Activated naive CD8-positive, alpha-beta T cell treated with anti-CD3 and anti-CD28 coated beads, Interleukin-2, amount 50 U/mL, for 24 hours (primary cell): ENCODE data around the gene DNAI1.

Experiments
- ATAC-seq: fragments of 150-1000 bp; cut with Tn5 transposase; one replicate; pipeline ENCODE4 v1.10.0; 2021
- DNase-seq: peaks from one replicate; pipeline ENCODE4 v3.0.0; 2021
- H3K27ac Mint-ChIP-seq: one replicate; pipeline ENCODE4 v1.8.0; 2021; ENCODE audit warnings: mild to moderate bottlenecking, mixed read lengths
- H3K27me3 Mint-ChIP-seq: one replicate; pipeline ENCODE4 v1.8.0; 2021; ENCODE audit warnings: mixed read lengths
- H3K36me3 Mint-ChIP-seq: one replicate; pipeline ENCODE4 v1.8.0; 2021; ENCODE audit warnings: low read depth, mixed read lengths
- H3K4me1 Mint-ChIP-seq: one replicate; pipeline ENCODE4 v1.8.0; 2021; ENCODE audit warnings: mixed read lengths
- H3K4me3 Mint-ChIP-seq: one replicate; pipeline ENCODE4 v1.8.0; 2021; ENCODE audit warnings: mild to moderate bottlenecking, moderate library complexity, mixed read lengths
- H3K9me3 Mint-ChIP-seq: one replicate; pipeline ENCODE4 v1.8.0; 2021; ENCODE audit warnings: mixed read lengths

DNAI1 gene

DNA sequence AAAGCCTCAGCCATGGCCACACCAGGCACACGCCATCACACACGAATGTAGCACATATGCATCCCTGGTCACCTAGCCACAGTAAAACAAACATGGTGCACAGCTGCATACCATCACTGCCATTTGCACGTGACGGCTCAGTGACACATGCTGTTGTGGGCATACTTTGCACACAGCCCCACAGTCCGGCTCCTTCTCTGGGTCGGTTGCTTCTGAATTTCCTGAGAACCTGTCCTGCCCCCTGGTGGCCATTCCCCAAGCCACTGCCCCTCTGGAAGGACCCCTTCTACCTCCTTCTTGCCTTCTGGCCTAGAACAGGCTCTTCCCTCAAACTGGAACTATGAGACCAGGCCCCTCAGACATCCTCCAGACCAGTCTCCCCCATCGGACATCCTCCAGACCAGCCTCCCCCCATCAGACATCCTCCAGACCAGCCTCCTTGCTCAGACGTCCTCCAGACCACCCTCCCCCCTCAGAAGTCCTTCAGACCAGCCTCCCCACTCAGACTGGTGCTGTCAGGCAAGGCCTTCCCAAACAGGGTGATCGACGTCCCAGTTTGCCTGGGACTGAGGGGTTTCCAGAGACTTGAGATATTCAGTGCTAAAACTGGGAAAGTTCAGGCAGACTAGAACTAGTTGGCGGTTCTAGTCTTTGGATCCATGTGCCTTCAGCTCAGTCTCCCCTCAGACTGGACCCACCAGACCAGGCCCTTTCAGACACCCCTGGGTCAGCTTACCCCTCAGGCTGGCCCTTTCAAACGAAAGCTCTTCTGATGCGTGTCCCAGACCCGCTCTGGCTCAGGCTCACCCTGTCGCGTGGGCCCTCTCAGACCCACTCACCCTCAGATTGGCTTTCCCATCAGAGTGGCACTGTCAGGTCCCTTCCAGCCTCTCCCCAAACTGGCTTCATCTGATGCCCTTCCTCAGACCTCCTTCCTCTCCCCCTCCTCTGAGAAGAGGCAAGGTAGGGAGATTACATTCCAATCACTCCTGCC lies 88.5 kb downstream of the DNAI1 start:
- DNase-seq (peak; percentile 69), ATAC-seq (peak; percentile 50)
- H3K27ac Mint-ChIP-seq, result no peak overlapping the region
- H3K9me3 Mint-ChIP-seq, result no peaks in the 10 kb centered on the region
- H3K4me1 Mint-ChIP-seq, result no peaks in the 10 kb centered on the region
- no peaks in the 10 kb centered on the region for H3K36me3 Mint-ChIP-seq
- peaks cover 21% of the 10 kb centered on the region for H3K27me3 Mint-ChIP-seq
- H3K4me3 Mint-ChIP-seq, result no peak overlapping the region

DNA sequence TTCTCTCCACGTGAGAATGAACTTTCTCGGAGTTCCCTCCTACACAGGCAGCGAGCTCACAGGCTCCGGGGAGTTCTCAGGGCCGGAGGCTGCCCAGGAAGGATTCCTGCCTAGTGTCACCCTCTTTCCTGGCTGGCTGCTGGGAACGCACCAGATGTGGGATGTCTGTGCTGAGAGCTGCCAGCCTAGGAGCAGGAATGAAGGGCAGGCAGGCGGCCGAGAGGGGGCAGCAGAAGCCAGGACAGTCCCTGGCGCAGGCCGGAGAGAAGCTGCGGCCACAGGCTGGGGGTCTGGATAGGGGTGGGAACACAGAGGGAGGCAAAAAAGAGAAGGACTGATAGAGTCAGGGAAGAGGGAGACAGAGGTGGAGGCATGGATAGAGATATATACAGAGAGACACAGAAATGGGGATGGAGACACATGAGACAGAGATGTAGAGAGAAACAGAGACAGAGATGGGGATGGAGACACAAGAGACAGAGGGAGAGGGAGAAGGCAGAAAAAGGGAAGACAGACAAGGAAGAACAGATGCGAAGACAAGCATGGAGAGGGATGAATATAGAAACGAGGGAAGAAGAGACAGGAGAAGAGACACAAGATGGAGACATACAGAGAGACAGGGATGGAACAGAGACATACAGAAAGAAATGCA lies 89.5 kb downstream of the DNAI1 start:
- H3K4me3 Mint-ChIP-seq, result no peak overlapping the region
- no peaks in the 10 kb centered on the region for H3K36me3 Mint-ChIP-seq
- no peaks in the 10 kb centered on the region for H3K4me1 Mint-ChIP-seq
- ATAC-seq (no peak), DNase-seq (peak; percentile 57)
- H3K27ac Mint-ChIP-seq, result no peak overlapping the region
- H3K9me3 Mint-ChIP-seq, result no peaks in the 10 kb centered on the region
- H3K27me3 Mint-ChIP-seq, result peaks cover 21% of the 10 kb centered on the region

DNA sequence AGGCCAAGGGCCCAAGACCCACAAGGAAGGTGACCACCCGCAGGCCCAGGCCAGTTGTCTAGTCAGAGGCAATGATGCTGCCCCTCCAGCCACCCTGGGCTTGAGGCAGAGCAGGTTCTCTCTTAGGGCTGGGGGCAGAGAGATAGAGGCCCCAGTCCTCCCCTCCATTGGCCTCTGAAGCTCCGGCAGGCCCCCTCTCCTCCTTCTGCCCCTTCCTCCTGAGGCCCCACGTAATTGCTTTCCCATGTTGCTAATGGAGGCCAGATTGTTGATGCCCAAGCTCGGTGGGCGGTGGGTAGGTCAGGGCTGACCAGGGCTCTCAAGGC lies 90.8 kb downstream of the DNAI1 start:
- Mint-ChIP-seq H3K36me3 (no peaks in the 10 kb centered on the region), H3K4me1 (no peaks in the 10 kb centered on the region), H3K4me3 (no peak overlapping the region), H3K27me3 (peaks cover 21% of the 10 kb centered on the region), H3K9me3 (no peaks in the 10 kb centered on the region), H3K27ac (no peak overlapping the region)
- no peak for ATAC-seq
- DNase-seq, result no peak

- DNase-seq, result no peak
- H3K27ac Mint-ChIP-seq, result no peak overlapping the region
- no peaks in the 10 kb centered on the region for H3K9me3 Mint-ChIP-seq
- no peaks in the 10 kb centered on the region for H3K4me1 Mint-ChIP-seq
- no peak overlapping the region for H3K4me3 Mint-ChIP-seq
- ATAC-seq, result no peak
- H3K27me3 Mint-ChIP-seq, result peaks cover 24% of the 10 kb centered on the region
- no peaks in the 10 kb centered on the region for H3K36me3 Mint-ChIP-seq
These were observed 91.5 kb downstream of the DNAI1 start for GRCh38 chr9:34550016-34550680.

- H3K27ac Mint-ChIP-seq, result no peak overlapping the region
- no peak overlapping the region for H3K4me3 Mint-ChIP-seq
- no peaks in the 10 kb centered on the region for H3K36me3 Mint-ChIP-seq
These were observed 92.2 kb downstream of the DNAI1 start for GRCh38 chr9:34550681-34551270.

GRCh38 chr9:34551751-34552605 lies 93.4 kb downstream of the DNAI1 start:
- Mint-ChIP-seq H3K36me3 (no peaks in the 10 kb centered on the region), H3K4me1 (no peaks in the 10 kb centered on the region), H3K9me3 (no peaks in the 10 kb centered on the region), H3K27ac (no peak overlapping the region), H3K4me3 (no peak overlapping the region), H3K27me3 (peaks cover 19% of the 10 kb centered on the region)
- DNase-seq (no peak), ATAC-seq (no peak)

More at GRCh38 chr9:34550681-34551270, 92.2 kb downstream of the DNAI1 start:
- no peaks in the 10 kb centered on the region for H3K4me1 Mint-ChIP-seq
- ATAC-seq (no peak), DNase-seq (no peak)
- no peaks in the 10 kb centered on the region for H3K9me3 Mint-ChIP-seq
- H3K27me3 Mint-ChIP-seq, result peaks cover 19% of the 10 kb centered on the region

DNA sequence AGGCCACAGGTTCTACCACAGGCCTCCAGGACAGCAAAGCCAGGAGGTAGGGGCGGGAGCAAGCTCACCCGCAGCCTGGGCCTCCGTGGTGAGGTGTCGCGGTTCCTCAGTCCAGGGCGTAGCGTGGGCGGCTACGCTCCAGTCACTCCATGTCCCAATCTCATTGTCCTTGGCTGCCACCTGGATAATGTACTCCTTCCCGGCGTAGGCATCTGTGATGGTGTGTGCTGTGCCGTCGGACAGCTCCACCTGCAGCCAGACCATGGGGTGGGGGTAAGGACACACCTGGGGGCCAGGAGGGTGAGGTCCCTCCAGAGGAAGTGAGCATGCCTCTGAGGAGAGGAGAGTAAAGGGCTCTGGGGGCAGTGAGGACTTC lies 94.0 kb downstream of the DNAI1 start:
- no peak overlapping the region for H3K27ac Mint-ChIP-seq
- no peaks in the 10 kb centered on the region for H3K9me3 Mint-ChIP-seq
- peaks cover 16% of the 10 kb centered on the region for H3K27me3 Mint-ChIP-seq
- ATAC-seq (no peak), DNase-seq (no peak)
- H3K4me1 Mint-ChIP-seq, result no peaks in the 10 kb centered on the region
- no peak overlapping the region for H3K4me3 Mint-ChIP-seq
- no peaks in the 10 kb centered on the region for H3K36me3 Mint-ChIP-seq

DNA sequence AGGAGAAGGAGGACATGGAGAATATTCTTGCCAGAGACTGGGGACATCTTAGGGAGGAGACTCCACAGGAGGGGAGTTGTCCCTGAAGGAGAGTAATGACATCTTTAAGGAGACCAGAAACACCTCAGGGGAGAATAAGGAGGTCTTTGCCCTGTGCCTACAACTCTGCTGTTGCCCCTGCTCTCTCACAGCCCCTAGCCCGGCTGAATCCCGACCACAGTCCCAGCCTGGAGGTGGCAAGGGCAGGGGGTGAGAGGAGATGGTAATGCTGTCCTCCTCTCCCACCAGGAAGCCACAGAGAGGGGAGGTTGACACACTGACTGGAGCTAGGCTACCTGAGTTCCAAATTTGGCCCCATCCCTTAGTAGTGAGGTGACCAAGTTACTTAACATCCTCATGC lies 94.4 kb downstream of the DNAI1 start:
- no peak for ATAC-seq
- no peak overlapping the region for H3K4me3 Mint-ChIP-seq
- no peak overlapping the region for H3K27ac Mint-ChIP-seq
- H3K4me1 Mint-ChIP-seq, result no peaks in the 10 kb centered on the region
- peaks cover 18% of the 10 kb centered on the region for H3K27me3 Mint-ChIP-seq
- no peaks in the 10 kb centered on the region for H3K36me3 Mint-ChIP-seq
- DNase-seq, result no peak
- no peaks in the 10 kb centered on the region for H3K9me3 Mint-ChIP-seq

GRCh38 chr9:34553511-34554021 lies 95.0 kb downstream of the DNAI1 start:
- DNase-seq (no peak), ATAC-seq (no peak)
- Mint-ChIP-seq H3K36me3 (no peaks in the 10 kb centered on the region), H3K4me1 (no peaks in the 10 kb centered on the region), H3K9me3 (no peaks in the 10 kb centered on the region), H3K27me3 (peaks cover 14% of the 10 kb centered on the region), H3K27ac (no peak overlapping the region), H3K4me3 (no peak overlapping the region)

GRCh38 chr9:34554211-34555001 lies 95.8 kb downstream of the DNAI1 start:
- H3K36me3 Mint-ChIP-seq, result no peaks in the 10 kb centered on the region
- H3K9me3 Mint-ChIP-seq, result no peaks in the 10 kb centered on the region
- ATAC-seq, result no peak
- peaks cover 18% of the 10 kb centered on the region for H3K27me3 Mint-ChIP-seq
- no peaks in the 10 kb centered on the region for H3K4me1 Mint-ChIP-seq
- H3K27ac Mint-ChIP-seq, result no peak overlapping the region
- H3K4me3 Mint-ChIP-seq, result no peak overlapping the region
- no peak for DNase-seq

GRCh38 chr9:34555002-34555348 lies 96.4 kb downstream of the DNAI1 start:
- H3K27ac Mint-ChIP-seq, result no peak overlapping the region
- H3K36me3 Mint-ChIP-seq, result no peaks in the 10 kb centered on the region
- H3K4me3 Mint-ChIP-seq, result no peak overlapping the region
- no peaks in the 10 kb centered on the region for H3K4me1 Mint-ChIP-seq
- no peaks in the 10 kb centered on the region for H3K9me3 Mint-ChIP-seq
- H3K27me3 Mint-ChIP-seq, result peaks cover 19% of the 10 kb centered on the region
- ATAC-seq (no peak), DNase-seq (no peak)

- Mint-ChIP-seq H3K36me3 (no peaks in the 10 kb centered on the region), H3K4me1 (no peaks in the 10 kb centered on the region), H3K27ac (no peak overlapping the region), H3K4me3 (no peak overlapping the region), H3K9me3 (no peaks in the 10 kb centered on the region), H3K27me3 (peaks cover 24% of the 10 kb centered on the region)
- no peak for ATAC-seq
- DNase-seq, result no peak
These were observed 96.9 kb downstream of the DNAI1 start for GRCh38 chr9:34555500-34555899.

DNA sequence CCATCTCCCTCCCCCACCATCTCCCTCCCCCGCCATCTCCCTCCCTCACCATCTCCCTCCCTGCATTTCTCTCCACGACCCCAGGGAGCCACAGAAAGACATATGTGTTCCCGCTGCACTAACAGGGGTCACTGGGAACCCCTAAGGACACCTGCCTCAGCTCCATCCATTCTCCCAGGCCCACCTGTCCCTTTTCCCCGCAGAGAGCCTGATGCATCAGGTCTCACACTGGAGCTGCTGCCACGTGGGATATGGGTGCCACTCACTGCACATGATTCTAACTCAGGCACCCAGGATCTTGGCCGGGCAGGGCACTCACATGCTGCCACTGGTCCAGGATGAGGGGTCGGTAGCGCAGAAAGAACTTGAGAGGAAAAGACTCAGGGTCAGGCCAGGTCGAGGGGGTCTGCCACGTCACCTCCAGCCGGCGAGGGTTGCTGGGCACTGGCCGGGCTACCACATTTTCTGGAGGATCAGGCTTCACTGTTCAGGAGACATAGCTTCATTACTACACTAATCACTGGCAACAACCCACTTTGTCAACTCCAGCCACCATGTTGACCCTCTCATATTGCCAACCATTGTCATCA lies 97.4 kb downstream of the DNAI1 start:
- Mint-ChIP-seq H3K36me3 (no peaks in the 10 kb centered on the region), H3K4me3 (no peak overlapping the region), H3K27ac (no peak overlapping the region), H3K27me3 (peaks cover 24% of the 10 kb centered on the region), H3K9me3 (no peaks in the 10 kb centered on the region), H3K4me1 (no peaks in the 10 kb centered on the region)
- ATAC-seq, result no peak
- no peak for DNase-seq
